Fibroblast of skin of scalp (primary cell): ENCODE results near the gene MOK.
A peak's percentile ranks its signal among the peaks of the same experiment; 100 is the strongest.
"Not testable (repeated sequence)": the region's sequence is repeated elsewhere in the genome, so short reads cannot be mapped to it uniquely, and the experiment has no call there.

ENCODE experiments used
- DNase-seq: peaks from one replicate; pipeline ENCODE4 v3.0.0-alpha.2; 2013

MOK gene

GRCh38 chr14:102321456-102322422 is 16.8 kb upstream of the MOK start:
- DNase-seq = no peak

DNA sequence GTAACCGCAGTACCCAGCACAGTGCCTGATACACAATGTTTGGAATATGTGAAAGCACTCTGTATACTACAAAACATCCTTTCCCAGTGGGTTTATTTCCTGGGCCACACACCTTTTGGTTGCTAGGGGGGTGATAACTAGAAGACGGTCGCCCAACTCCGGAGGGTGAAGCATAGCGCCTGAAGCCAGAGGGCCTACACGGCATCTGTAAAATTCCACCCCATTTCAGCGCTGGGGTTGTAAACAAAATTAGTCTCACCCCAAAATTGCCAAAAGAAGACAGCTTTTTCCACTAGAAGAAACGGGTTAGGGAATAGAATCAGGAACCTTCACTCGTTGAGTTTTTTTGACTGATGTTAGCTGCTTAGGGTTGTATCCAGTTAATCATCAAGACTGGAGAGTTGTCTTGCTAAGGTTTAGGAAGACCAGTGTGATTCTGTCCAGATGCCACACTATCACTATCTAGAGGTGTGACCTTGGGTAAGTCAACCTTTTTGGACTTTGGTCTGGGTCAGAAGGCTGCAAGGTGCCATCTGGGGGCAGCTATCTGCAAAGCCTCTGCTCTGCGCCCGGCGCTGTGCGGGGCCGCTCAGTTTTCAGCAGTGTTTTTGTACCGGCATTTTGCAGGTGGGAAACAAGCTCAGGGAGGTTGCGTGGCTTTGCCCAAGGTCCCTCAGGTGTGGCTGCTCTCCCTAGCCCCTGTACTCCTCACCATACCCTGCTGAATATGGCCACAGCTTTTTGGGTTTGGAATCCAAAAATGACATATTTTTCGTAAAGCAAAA is 15.9 kb upstream of the MOK start:
- no peak for DNase-seq

- peak; percentile 45 for DNase-seq
Measured at GRCh38 chr14:102320033-102320660, 15.2 kb upstream of the MOK start.

- peak; percentile 93 for DNase-seq
Measured at GRCh38 chr14:102319351-102320032, 14.5 kb upstream of the MOK start, which contains the start of gene ZNF839. Gene ZNF839, plus strand, starts transcription at chr14:102319746. Its CDS starts 20 bp downstream, at chr14:102319766.

DNA sequence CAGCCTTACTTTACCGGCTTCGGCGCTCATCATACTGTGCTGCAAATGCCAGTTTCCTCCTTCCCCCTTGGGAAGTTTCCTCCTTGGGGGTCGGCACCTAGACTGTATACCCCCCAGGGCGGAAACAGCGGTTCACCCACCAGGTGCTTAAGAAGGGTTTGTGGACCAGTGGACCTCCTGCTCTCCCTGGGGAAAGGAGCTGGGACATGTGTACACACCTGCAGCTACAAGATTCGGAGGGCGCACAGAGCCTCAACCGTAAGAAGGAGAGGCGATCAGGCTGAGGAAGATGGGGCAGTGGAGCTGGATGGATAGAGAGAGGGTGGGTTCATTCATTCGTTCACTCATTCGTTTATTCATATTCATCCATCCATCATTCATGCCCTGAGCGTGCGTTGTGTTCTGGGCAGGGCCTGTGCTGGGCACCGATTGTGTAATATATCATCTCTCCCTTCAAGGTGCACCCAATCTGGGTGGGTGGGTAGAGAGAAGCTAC is 13.9 kb upstream of the MOK start:
- no peak for DNase-seq

- DNase-seq = no peak
Measured at GRCh38 chr14:102317564-102318248, 12.7 kb upstream of the MOK start.

- peak; percentile 95 for DNase-seq
Measured at GRCh38 chr14:102316743-102317563, 12.0 kb upstream of the MOK start.

DNA sequence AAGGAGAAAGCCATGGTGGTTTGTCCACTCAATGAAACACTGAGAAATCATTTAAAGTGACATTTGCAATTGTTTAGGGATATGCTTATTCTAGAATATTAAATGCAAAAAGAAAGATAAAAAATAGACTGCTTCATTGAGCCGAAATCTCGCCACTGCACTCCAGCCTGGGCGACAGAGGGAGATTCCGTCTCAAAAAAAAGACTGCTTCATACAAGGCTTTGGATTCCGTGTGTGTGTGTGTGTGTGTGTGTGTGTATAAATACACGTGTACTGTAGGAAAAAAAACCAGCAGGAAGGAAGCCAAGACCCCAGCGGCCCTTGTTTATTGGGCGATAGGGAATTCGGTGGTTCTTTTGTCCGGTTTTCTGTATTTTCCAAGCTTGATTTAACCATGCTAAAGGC is 11.4 kb upstream of the MOK start:
- DNase-seq = peak; percentile 82

- no peak for DNase-seq
Measured at GRCh38 chr14:102315121-102315520, 10.2 kb upstream of the MOK start.

DNA sequence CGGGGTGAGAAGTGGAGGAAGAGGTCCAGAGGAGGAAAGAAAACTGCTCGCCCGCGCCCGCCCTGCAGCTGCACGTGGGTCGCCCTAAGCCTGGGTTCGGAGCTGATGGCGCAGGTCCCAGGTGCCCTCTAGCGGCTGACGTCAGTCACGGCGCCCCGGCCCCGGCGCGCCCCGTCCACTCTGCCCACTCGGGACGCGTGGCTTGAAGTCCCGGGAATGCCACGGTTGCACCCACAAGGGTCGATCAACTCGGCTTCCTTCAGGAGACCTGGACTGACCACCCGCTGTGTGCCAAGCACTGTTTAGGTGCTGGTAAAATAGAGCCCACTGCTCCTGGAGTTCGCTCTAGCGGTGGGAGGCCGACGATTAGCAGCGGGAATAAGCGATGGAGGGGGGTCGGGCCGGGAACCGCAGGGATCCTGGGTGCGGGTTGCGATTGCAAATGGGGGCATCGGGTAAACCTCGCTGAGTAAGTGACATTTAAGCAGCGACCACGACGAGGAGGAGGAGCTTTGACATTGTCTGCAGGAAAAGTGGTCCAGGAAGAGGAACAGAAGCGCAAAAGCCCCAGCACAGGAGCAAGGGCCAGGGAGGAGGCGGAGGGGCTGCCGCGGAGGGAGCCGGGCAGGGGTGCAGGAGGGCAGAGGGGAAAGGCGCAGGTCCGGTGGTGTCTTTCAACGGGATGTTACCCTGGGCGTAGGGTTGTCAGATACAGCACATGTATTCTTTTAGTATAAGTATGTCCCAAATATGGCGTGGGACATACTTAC is 9.5 kb upstream of the MOK start:
- DNase-seq = peak; percentile 75

GRCh38 chr14:102303664-102304063 is 1.3 kb downstream of the MOK start:
- no peak for DNase-seq

DNA sequence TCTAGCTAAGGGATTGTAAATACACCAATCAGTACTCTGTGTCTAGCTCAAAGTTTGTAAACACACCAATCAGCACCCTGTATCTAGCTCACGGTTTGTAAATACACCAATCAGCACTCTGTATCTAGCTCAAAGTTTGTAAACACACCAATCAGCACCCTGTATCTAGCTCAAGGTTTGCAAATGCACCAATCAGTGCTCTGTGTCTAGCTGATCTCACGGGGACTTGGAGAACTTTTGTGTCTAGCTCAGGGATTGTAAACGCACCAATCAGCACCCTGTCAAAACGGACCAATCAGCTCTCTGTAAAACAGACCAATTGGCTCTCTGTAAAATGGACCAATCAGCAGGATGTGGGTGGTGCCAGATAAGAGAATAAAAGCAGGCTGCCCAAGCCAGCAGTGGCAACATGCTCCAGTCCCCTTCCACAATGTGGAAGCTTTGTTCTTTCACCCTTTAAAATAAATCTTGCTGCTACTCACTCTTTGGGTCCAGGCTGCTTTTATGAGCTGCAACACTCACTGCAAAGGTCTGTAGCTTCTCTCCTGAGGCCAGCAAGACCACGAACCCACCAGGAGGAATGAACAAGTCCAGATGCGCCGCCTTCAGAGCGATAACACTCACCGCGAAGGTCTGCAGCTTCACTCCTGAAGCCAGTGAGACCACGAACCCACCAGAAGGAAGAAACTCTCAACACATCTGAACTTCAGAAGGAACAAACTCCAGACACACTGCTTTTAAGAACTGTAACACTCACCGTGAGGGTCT is 6.5 kb downstream of the MOK start:
- not testable (repeated sequence) for DNase-seq

- DNase-seq = no peak
Measured at GRCh38 chr14:102297436-102298170, 7.4 kb downstream of the MOK start.

- no peak for DNase-seq
Measured at GRCh38 chr14:102295270-102295669, 9.7 kb downstream of the MOK start.

GRCh38 chr14:102293781-102294180 is 11.2 kb downstream of the MOK start:
- DNase-seq = no peak

DNA sequence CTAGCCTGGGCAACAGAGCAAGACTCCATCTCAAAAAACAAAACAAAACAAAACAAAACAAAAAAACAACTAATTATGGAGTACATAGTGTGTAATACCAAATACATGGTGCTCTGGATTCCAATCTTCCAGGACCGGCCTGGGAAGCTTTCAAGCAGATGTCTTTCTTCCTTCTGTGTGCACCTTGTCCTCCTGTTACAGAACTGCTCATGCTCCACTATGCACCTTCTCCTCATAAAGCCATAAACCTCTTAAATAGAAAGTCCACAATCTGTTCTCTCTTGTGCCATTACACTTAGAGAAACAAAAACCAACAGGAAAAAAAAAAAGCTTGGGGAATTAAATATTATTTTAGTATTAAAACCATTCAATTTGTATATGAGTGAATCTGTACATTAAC is 12.5 kb downstream of the MOK start:
- no peak for DNase-seq

DNA sequence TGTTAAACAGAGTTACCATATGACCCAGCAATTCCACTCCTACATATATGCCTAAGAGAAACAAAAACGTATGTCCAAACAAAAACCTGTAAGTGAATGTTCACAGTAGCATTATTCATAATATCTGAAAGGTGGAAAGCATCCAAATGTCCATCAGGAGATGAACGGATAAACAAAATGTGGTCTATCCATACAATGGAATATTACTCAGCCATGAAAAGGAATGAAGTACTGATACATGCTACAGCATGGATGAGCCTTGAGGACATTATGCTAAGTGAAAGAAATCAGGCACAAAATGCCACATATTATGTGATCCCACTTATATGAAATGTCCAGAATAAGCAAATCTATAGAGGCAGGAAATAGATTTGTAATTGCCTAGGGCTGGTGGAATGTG is 16.8 kb downstream of the MOK start:
- DNase-seq = no peak

DNA sequence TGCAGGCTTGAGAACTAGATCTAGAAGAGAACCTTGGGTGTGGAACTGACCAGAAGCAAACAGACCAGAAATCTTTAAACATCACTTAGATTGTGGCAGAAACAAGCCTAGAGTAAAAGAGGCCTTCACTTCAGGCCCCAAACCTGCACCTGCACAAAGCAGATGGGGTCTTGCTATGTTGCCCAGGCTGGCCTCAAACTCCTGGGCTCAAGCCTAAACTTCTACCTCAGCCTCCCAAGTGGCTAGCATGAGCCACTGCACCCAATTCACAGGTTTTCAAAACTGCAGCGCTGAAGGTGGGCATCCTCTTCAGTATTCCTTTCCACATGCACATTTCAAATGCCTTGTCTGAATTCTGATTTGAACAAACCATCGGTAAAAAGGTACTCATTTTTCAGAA is 19.9 kb downstream of the MOK start:
- no peak for DNase-seq
